GM12878 (cell line): ENCODE measurements around the gene OLFML2A. TPM values are rescaled to one million over a fixed set of nuclear protein-coding genes. Genes with fewer than 3 reads are reported as not detected.

Experiments
- ATAC-seq: fragments of 200-7000 bp; cut with Tn5 transposase; 3 replicates; pipeline ENCODE4 v1.9.1; 2020; ENCODE audit warnings: mild to moderate bottlenecking, moderate library complexity
- BruUV-seq: library from RNA; stranded (reverse); fragments of 400-500 nt; replicated peaks from 2 replicates; lab custom pipeline; 2021; lab: Mats Ljungman, UMichigan
- CTCF ChIA-PET: fragments of 300-600 bp; sonication (Branson Sonifier 250); formaldehyde crosslinking; extraction: SDS; loops from one replicate; lab custom pipeline; 2021; ENCODE audit warnings: inconsistent platforms; lab: Yijun Ruan, JAX
- POLR2A ChIA-PET: fragments of 350-600 bp; formaldehyde crosslinking; extraction: SDS; loops from one replicate; lab custom pipeline; 2021; ENCODE audit warnings: inconsistent platforms; lab: Charles Lee
- RAD21 ChIA-PET: fragments of 300-600 bp; sonication (Branson Sonifier 250); formaldehyde crosslinking; loops from one replicate; lab custom pipeline; 2023; ENCODE audit warnings: antibody characterized with exemption; ENCODE audit not compliant: unreplicated experiment; lab: Charles Lee
- SMC1A ChIA-PET: fragments of 300-600 bp; sonication (Branson Sonifier 250); formaldehyde crosslinking; loops from one replicate; lab custom pipeline; 2023; ENCODE audit not compliant: unreplicated experiment, uncharacterized antibody; lab: Charles Lee
- DNase-seq: peaks from one replicate; pipeline ENCODE4 v3.0.0-alpha.2; 2011; ENCODE audit warnings: low read depth, low spot score
- FAIRE-seq: peaks from 3 replicates; lab custom pipeline; 2011; peaks lifted over from hg19 to GRCh38; lab: Jason Lieb, UNC
- H2AFZ ChIP-seq: 2 replicates; pipeline ENCODE4 v1.6.0; 2011; ENCODE audit warnings: low read depth, low read length, control low read depth; ENCODE audit not compliant: control insufficient read depth
- H3K27ac ChIP-seq: 2 replicates; pipeline ENCODE4 v1.5.1; 2011; ENCODE audit warnings: control low read depth; ENCODE audit not compliant: control insufficient read depth, insufficient read depth
- H3K27me3 ChIP-seq, 2 experiments: replicated peaks in 1 of 2; 2 replicates each; pipeline versions ENCODE4 v1.6.0 to v1.6.1; 2011; ENCODE audit warnings: low read length in 1 of 2; ENCODE audit not compliant: control insufficient read depth in 2 of 2, insufficient read depth in 2 of 2
- H3K36me3 ChIP-seq, 2 experiments: 2 replicates each; pipeline ENCODE4 v1.5.1; 2011; ENCODE audit warnings: low read length in 1 of 2; ENCODE audit not compliant: control insufficient read depth in 2 of 2, insufficient read depth in 2 of 2
- H3K4me1 ChIP-seq: 2 replicates; pipeline ENCODE4 v1.6.1; 2011; ENCODE audit warnings: mild to moderate bottlenecking, low read length, moderate library complexity, mixed read lengths; ENCODE audit not compliant: control insufficient read depth, insufficient read depth
- H3K4me2 ChIP-seq: 2 replicates; pipeline ENCODE4 v1.6.0; 2011; ENCODE audit warnings: control low read depth; ENCODE audit not compliant: control insufficient read depth, insufficient read depth
- H3K4me3 ChIP-seq: fragments of 200-600 bp; sonication (generic); 2 replicates; pipeline ENCODE4 v1.5.1; 2016
- H3K79me2 ChIP-seq: 2 replicates; pipeline ENCODE4 v1.6.0; 2011; ENCODE audit warnings: low read length; ENCODE audit not compliant: control insufficient read depth, insufficient read depth
- H3K9ac ChIP-seq: 2 replicates; pipeline ENCODE4 v1.8.0; 2011; ENCODE audit warnings: low read length, control low read depth, mixed read lengths; ENCODE audit not compliant: control insufficient read depth, insufficient read depth
- H3K9me3 ChIP-seq: replicated peaks from 3 replicates; pipeline ENCODE4 v1.5.1; 2011; ENCODE audit warnings: mild to moderate bottlenecking, low read length; ENCODE audit not compliant: control insufficient read depth, insufficient read depth
- H4K20me1 ChIP-seq: 2 replicates; pipeline ENCODE4 v1.6.0; 2011; ENCODE audit not compliant: control insufficient read depth, insufficient read depth
- ASH2L ChIP-seq: fragments of 300-600, 200-600 bp; sonication (generic); IDR thresholded peaks from 2 replicates; pipeline ENCODE4 v1.6.1; 2017; ENCODE audit warnings: low read depth, mild to moderate bottlenecking, borderline replicate concordance
- E2F4 ChIP-seq: IDR thresholded peaks from 2 replicates; pipeline ENCODE4 v1.6.1; 2012; ENCODE audit warnings: low read depth, low read length, improper control_type of control experiment
- HDAC2 ChIP-seq: fragments of 200-600 bp; sonication (generic); IDR thresholded peaks from 2 replicates; pipeline ENCODE4 v1.6.1; 2017
- IRF5 ChIP-seq: fragments of 450-650 bp; IDR thresholded peaks from 2 replicates; pipeline ENCODE4 v1.6.1; 2017; ENCODE audit warnings: borderline replicate concordance
- JUNB ChIP-seq: IDR thresholded peaks from 2 replicates; pipeline ENCODE4 v1.6.1; 2016; ENCODE audit warnings: antibody characterized with exemption, mild to moderate bottlenecking
- NR2C2 ChIP-seq: IDR thresholded peaks from 2 replicates; pipeline ENCODE4 v1.6.1; 2011; ENCODE audit warnings: borderline replicate concordance, low read depth; ENCODE audit not compliant: control insufficient read depth, insufficient read length
- NRF1 ChIP-seq: conservative IDR thresholded peaks from 2 replicates; pipeline ENCODE4 v1.6.1; 2011; ENCODE audit warnings: mild to moderate bottlenecking, low read depth, low read length, improper control_type of control experiment
- RUNX3 ChIP-seq: IDR thresholded peaks from 2 replicates; pipeline ENCODE4 v1.6.1; 2012; ENCODE audit warnings: low read length, inconsistent platforms
- TARDBP ChIP-seq: IDR thresholded peaks from 2 replicates; pipeline ENCODE4 v1.6.1; 2016; ENCODE audit warnings: borderline replicate concordance
- TBL1XR1 ChIP-seq: IDR thresholded peaks from 2 replicates; pipeline ENCODE4 v1.6.1; 2012; ENCODE audit warnings: low read depth, low read length, improper control_type of control experiment
- ZNF592 ChIP-seq: fragments of 450-650 bp; IDR thresholded peaks from 2 replicates; pipeline ENCODE4 v1.6.1; 2017; ENCODE audit warnings: mild to moderate bottlenecking, moderate library complexity
- WGBS: methylation state at CpG from one replicate; pipeline ENCODE4 v1.1.6; 2016; ENCODE audit warnings: low lambda C conversion rate; ENCODE audit not compliant: insufficient replicate concordance, insufficient coverage; ENCODE audit errors: missing lambda C conversion rate; 5-methylcytosine and 5-hydroxymethylcytosine counted together
- in situ Hi-C: fragments of 300-500 bp; cut with MboI; formaldehyde crosslinking; loops from 9 replicates; pipeline ENCODE4 v1.14.3; 2018; ENCODE audit warnings: mixed read lengths
- intact Hi-C: fragments of 100-400 bp; cut with micrococcal nuclease; formaldehyde crosslinking; loops from one replicate; pipeline ENCODE4 v1.14.2; 2022; ENCODE audit not compliant: unreplicated experiment
- polyA plus RNA-seq, 11 experiments: library from polyadenylated mRNA; depleted of rRNA in 4 of 11; unstranded in 6 of 11; stranded (reverse) in 5 of 11; fragments of >200 nt; fragmentation: Nextera tagmentation in 4 of 11; fragmentation: Illumina TruSeq in 1 of 11; extraction: Ambion mirVana in 4 of 11; extraction: Trizol in 1 of 11; gene quantifications; 1 replicate in 1 of 11; 2 replicates in 10 of 11; pipeline versions ENCODE4 v1.2.1 to v1.2.3, GENCODE V29; 2011 to 2016; ENCODE audit warnings: inconsistent platforms in 2 of 11, missing spikeins in 2 of 11, low read depth in 1 of 11
- total RNA-seq, 4 experiments: library from RNA; depleted of rRNA in 3 of 4; stranded (reverse); fragments of >200 nt in 3 of 4; fragmentation: Illumina TruSeq in 1 of 4; extraction: Trizol in 1 of 4; gene quantifications; 2 replicates each; pipeline versions ENCODE4 v1.2.1 to v1.2.3, GENCODE V29; 2013 to 2021
- TF ChIP-seq, protein P1 (sequence below): fragments of 450-650 bp; IDR thresholded peaks from 2 replicates; pipeline ENCODE4 v1.6.1; 2017; ENCODE audit warnings: antibody characterized with exemption, mild to moderate bottlenecking, moderate library complexity
- TF ChIP-seq, protein P2 (sequence below): IDR thresholded peaks from 2 replicates; pipeline ENCODE4 v1.6.1; 2012; ENCODE audit warnings: low read depth, low read length, improper control_type of control experiment

The OLFML2A gene
- total and polyA plus RNA-seq, 10 of the 15 experiments (the other 5 are each of a cell fraction or from before 2014, with no cell fraction given), result 0.02 to 0.13 (median 0.10) TPM; not detected in 4

DNA sequence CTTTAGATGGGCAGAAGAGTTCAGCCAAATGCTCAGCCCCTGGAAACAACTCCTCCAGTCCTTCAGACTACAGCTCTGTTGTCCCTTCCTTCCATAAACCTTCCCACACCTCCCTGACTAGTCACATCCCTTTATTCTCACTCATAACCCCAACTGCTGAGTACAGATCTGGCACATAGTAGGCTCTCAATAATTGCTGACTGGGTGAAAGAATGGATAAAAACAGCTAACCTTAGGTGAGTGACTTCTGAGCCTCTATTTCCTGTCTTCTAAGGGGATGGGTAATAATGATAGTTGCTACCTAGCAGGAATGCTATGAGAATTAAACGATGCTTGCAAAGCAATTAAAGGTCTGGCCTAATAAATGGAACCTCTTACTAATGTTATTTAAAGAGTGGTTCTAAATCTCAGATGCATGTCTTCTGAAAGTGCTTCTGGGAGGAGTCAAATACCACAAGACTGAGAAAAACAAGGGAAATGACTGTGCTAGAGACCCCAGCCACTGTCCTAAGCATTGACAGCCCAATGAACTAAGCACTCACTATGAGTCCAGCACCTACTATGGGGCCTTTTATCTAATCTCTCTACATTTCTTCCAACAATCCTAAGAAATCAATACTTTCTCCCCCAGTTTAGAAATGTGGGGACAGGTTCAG, 3.3 kb upstream of the OLFML2A start:
- Histone ChIP-seq H2AFZ (no peak overlapping the region), H3K4me1 (peaks cover 15% of the 10 kb centered on the region), H3K27ac (no peak overlapping the region), H3K4me2 (no peak overlapping the region), H3K9me3 (no peaks in the 10 kb centered on the region), H3K4me3 (no peak overlapping the region), H3K9ac (no peak overlapping the region), H3K79me2 (peaks cover 18% of the 10 kb centered on the region), H4K20me1 (no peaks in the 10 kb centered on the region), H3K36me3 (no peaks in the 10 kb centered on the region), H3K27me3 (peaks cover 5 to 6% of the 10 kb centered on the region in 2 experiments)
- ATAC-seq, result no peak
- no TSS peak for BruUV-seq
- in situ Hi-C loops (loop anchor here (5.0 kb wide), 3 partner anchors 79 to 599 kb away; partner anchors contain the start of genes SCAI and WDR38), intact Hi-C loops (loop anchor here (1.0 kb wide), 3 partner anchors 80 to 601 kb away; partner anchors contain the start of genes SCAI and WDR38)
- CTCF ChIA-PET, result interaction anchor here (0.6 to 16.1 kb wide), 28 partner anchors 9 to 1718 kb away, joined by 3 to 575 read pairs (median 4); partner anchors contain the start of genes ARPC5L, RPL35 and WDR38
- WGBS, result 0% methylated on average over 1 of the region's 1 CpG
- no peak for DNase-seq
- no peak for TF ChIP-seq NRF1
- no peak for TF ChIP-seq E2F4
- TF ChIP-seq, protein P1, sequence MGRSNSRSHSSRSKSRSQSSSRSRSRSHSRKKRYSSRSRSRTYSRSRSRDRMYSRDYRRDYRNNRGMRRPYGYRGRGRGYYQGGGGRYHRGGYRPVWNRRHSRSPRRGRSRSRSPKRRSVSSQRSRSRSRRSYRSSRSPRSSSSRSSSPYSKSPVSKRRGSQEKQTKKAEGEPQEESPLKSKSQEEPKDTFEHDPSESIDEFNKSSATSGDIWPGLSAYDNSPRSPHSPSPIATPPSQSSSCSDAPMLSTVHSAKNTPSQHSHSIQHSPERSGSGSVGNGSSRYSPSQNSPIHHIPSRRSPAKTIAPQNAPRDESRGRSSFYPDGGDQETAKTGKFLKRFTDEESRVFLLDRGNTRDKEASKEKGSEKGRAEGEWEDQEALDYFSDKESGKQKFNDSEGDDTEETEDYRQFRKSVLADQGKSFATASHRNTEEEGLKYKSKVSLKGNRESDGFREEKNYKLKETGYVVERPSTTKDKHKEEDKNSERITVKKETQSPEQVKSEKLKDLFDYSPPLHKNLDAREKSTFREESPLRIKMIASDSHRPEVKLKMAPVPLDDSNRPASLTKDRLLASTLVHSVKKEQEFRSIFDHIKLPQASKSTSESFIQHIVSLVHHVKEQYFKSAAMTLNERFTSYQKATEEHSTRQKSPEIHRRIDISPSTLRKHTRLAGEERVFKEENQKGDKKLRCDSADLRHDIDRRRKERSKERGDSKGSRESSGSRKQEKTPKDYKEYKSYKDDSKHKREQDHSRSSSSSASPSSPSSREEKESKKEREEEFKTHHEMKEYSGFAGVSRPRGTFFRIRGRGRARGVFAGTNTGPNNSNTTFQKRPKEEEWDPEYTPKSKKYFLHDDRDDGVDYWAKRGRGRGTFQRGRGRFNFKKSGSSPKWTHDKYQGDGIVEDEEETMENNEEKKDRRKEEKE, result no peak
- peak; percentile 74 for TF ChIP-seq RUNX3
- TF ChIP-seq TARDBP, result no peak
- TF ChIP-seq TBL1XR1, result no peak
- TF ChIP-seq ZNF592, result no peak
- TF ChIP-seq, protein P2, sequence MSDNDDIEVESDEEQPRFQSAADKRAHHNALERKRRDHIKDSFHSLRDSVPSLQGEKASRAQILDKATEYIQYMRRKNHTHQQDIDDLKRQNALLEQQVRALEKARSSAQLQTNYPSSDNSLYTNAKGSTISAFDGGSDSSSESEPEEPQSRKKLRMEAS, result no peak
- TF ChIP-seq HDAC2, result no peak
- TF ChIP-seq JUNB, result peak; percentile 30
- no peak for TF ChIP-seq NR2C2
- TF ChIP-seq ASH2L, result no peak
- TF ChIP-seq IRF5, result no peak
- FAIRE-seq, result no peak
- RAD21 ChIA-PET, result interaction anchor here (1.0 to 6.7 kb wide), 7 partner anchors 9 to 168 kb away, joined by 3 to 180 read pairs (median 4); partner anchors contain the start of genes ARPC5L, RPL35 and WDR38
- POLR2A ChIA-PET, result interaction anchor here (1.2 kb wide), 1 partner anchor 83 kb away, joined by 4 read pairs; no protein-coding TSS in a partner anchor
- SMC1A ChIA-PET, result interaction anchor here (1.0 to 9.9 kb wide), 11 partner anchors 9 to 589 kb away, joined by 3 to 233 read pairs (median 7); partner anchors contain the start of genes ARPC5L, RPL35, SCAI and WDR38
